Thymus (tissue), 14 donors: ENCODE data around the gene IBSP. TPM values are rescaled to one million over a fixed set of nuclear protein-coding genes. Genes with fewer than 3 reads are reported as not detected.

Source experiments
- DNase-seq, 9 donors: peaks; one replicate each; pipeline ENCODE4 v3.0.0-alpha.2; 2013; ENCODE audit warnings: low spot score in 9 of 9, low read depth in 6 of 9, missing footprints in 1 of 9
- H3K27ac ChIP-seq, 2 donors: one replicate each; pipeline ENCODE4 v1.5.1; 2013; ENCODE audit warnings: control low read depth in 1 of 2, low read depth in 1 of 2, low read length in 1 of 2, mild to moderate bottlenecking in 1 of 2, moderate library complexity in 1 of 2
- H3K27me3 ChIP-seq, 2 donors: one replicate each; pipeline ENCODE4 v1.5.1; 2013; ENCODE audit warnings: low read length in 1 of 2; ENCODE audit not compliant: control insufficient read depth in 2 of 2, insufficient read depth in 1 of 2
- H3K36me3 ChIP-seq, 2 donors: one replicate each; pipeline ENCODE4 v1.5.1; 2013; ENCODE audit warnings: low read length in 1 of 2, mild to moderate bottlenecking in 1 of 2, moderate library complexity in 1 of 2; ENCODE audit not compliant: control insufficient read depth in 2 of 2, insufficient read depth in 2 of 2
- H3K4me1 ChIP-seq, 2 donors: one replicate each; pipeline ENCODE4 v1.5.1; 2013; ENCODE audit warnings: low read length in 2 of 2; ENCODE audit not compliant: control insufficient read depth in 2 of 2, insufficient read depth in 2 of 2
- H3K4me3 ChIP-seq, 2 donors: one replicate each; pipeline ENCODE4 v1.5.1; 2013; ENCODE audit warnings: low read length in 2 of 2, control low read depth in 1 of 2, mild to moderate bottlenecking in 1 of 2
- H3K9me3 ChIP-seq, 2 donors: one replicate each; pipeline ENCODE4 v1.5.1; 2013; ENCODE audit warnings: low read length in 1 of 2, mild to moderate bottlenecking in 1 of 2; ENCODE audit not compliant: control insufficient read depth in 2 of 2, insufficient read depth in 1 of 2
- WGBS: extraction: QIAGEN DNeasy Blood & Tissue Kit; methylation state at CpG from one replicate; pipeline ENCODE4 v1.1.7; 2013; 5-methylcytosine and 5-hydroxymethylcytosine counted together
- long read RNA-seq, 10 donors: transcript quantifications; one replicate each; lab custom pipeline, GENCODE V29; 2026
- polyA plus RNA-seq: library from polyadenylated mRNA; stranded (reverse); fragments of 200-250 nt; gene quantifications from one replicate; pipeline ENCODE4 v1.2.3, GENCODE V29; 2013
- total RNA-seq: library from RNA; stranded (reverse); fragments of 120-200 nt; gene quantifications from one replicate; pipeline ENCODE4 v1.2.4, GENCODE V29; 2013
- donor health status: healthy.

IBSP gene, protein sequence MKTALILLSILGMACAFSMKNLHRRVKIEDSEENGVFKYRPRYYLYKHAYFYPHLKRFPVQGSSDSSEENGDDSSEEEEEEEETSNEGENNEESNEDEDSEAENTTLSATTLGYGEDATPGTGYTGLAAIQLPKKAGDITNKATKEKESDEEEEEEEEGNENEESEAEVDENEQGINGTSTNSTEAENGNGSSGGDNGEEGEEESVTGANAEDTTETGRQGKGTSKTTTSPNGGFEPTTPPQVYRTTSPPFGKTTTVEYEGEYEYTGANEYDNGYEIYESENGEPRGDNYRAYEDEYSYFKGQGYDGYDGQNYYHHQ
- 0.33 TPM for total RNA-seq
- polyA plus RNA-seq: 1.6 TPM
- long read RNA-seq, donor 1: 0 reads
- long read RNA-seq, donor 2: 0 reads
- long read RNA-seq, donor 3: 0 reads
- long read RNA-seq, donor 4: 0 reads
- long read RNA-seq, donor 5: 0 reads
- long read RNA-seq, donor 6: 0 reads
- long read RNA-seq, donor 7, partial matches to known transcripts: 0 of 1 reads
- long read RNA-seq, donor 7, other reads (novel, unspliced or antisense): 0 of 1 reads
- long read RNA-seq, donor 8: 0 reads
- long read RNA-seq, donor 9: 0 reads
- long read RNA-seq, donor 10: 0 reads

DNA sequence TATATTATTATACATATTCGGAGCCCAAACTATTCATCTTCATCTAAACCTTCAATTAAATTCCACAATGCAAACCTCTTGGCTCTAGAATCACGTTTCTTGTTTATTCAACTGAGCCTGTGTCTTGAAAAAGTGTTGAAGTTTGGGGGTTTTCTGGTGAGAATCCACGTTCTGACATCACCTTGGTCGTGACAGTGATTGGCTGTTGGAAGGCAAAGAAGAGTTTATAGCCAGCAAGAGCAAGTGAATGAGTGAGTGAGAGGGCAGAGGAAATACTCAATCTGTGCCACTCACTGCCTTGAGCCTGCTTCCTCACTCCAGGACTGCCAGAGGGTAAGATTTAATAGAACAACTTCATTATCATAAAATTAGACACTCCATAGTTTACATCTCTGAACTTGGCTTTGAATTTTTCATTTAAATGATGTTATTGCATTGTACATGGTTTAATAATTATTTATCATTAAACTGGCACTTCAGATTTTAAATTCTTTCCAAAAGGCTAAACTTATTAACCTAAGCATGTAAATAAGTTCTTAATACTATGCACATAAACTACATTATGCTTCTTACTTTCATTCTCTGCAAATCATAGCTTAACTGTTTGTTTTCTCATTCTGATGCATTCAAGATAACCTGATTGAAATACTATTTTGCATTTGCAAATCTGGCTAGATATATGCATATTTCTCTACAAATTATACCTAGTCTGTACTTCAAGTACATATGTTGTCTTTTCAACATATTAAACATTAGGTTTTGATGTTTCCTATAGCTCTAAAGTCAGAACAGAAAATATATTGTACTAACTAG, at the start of gene IBSP:
TSS of gene IBSP (plus strand) at position 254 of the 813 bp plus-strand sequence. CDS start 2,808 bp downstream, outside the sequence.
- no peak within 1 kb of the TSS for H3K27ac ChIP-seq
- H3K9me3 ChIP-seq: no peaks in the 10 kb centered on the region
- H3K36me3 ChIP-seq: no peaks in the 10 kb centered on the region
- WGBS: 82% methylated on average over 4 of the region's 4 CpGs
- H3K4me1 ChIP-seq: no peaks in the 10 kb centered on the region
- H3K27me3 ChIP-seq: no peaks in the 10 kb centered on the region
- H3K4me3 ChIP-seq: no peak within 1 kb of the TSS
- DNase-seq: no peak

DNA sequence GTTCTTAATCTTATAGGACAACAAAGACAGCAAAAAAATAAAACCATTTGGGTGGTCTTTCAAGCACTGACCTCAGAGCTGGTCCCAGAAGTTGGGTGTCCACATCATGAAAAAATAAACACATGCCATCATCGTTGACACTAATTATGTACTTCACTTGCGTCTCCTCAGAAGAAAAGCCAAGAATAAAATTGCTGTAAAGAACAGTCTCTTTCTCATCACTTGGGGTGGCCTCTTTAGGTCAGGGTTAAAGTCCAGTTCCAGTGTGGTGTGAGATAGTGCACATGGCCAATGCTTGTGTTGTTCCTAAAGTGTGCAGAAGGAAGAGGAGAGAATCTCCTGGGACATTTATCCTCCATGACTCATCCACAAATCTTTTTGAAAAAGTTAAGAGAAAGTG, 49.5 kb upstream of the IBSP start:
- Histone ChIP-seq H3K27ac (no peak overlapping the region), H3K27me3 (no peaks in the 10 kb centered on the region), H3K9me3 (peaks cover 0 to 19% of the 10 kb centered on the region in 2 donors), H3K36me3 (no peaks in the 10 kb centered on the region), H3K4me3 (no peak overlapping the region), H3K4me1 (no peaks in the 10 kb centered on the region)
- DNase-seq: no peak
- WGBS: 93% methylated on average over 2 of the region's 2 CpGs

DNA sequence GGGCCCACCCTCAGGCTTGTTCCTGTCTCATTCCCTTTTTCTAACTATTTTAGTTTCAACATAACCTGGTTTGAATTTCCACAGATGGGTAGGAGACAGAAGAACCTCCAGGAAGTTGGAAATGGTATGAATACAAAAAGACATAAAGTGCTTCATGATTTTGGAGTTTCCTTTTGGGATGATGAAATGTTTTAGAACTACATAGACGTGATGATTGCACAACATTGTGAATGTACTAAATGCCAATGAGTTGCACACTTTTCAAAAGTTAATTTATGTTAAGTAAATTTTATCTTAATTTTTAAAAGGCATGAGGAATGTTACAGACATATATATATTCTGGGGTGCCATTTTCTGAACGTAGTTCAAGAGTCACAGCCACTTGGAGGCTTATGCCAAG, 41.1 kb upstream of the IBSP start:
- Histone ChIP-seq H3K4me3 (no peak overlapping the region), H3K27me3 (no peaks in the 10 kb centered on the region), H3K9me3 (peaks cover 0 to 4% of the 10 kb centered on the region in 2 donors), H3K27ac (no peak overlapping the region), H3K36me3 (no peaks in the 10 kb centered on the region), H3K4me1 (no peaks in the 10 kb centered on the region)
- no peak for DNase-seq
- 95% methylated on average over 2 of the region's 2 CpGs for WGBS

DNA sequence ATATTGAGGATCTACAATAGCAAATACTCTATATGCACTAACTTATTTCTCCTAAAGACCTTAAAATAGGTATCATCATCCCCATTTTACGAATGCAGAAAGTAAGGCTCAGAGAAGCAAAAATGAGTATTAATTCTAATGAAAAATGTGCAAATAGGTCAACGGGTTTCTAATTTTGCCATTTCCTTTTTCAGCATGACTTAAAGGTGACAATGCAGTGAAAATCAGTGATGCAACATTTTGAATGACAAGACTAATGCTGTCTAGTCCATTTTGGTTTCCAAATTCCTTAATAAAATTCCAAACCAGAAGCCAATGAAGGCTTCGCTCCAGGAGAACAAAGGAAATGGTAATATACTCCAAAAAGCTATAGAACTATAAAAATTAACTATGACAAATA, 37.0 kb upstream of the IBSP start:
- H3K4me1 ChIP-seq: no peaks in the 10 kb centered on the region
- no peak for DNase-seq
- H3K27ac ChIP-seq: no peak overlapping the region
- H3K27me3 ChIP-seq: no peaks in the 10 kb centered on the region
- H3K9me3 ChIP-seq: no peaks in the 10 kb centered on the region
- no peaks in the 10 kb centered on the region for H3K36me3 ChIP-seq
- H3K4me3 ChIP-seq: no peak overlapping the region
- WGBS: 98% methylated on average over 3 of the region's 3 CpGs

DNA sequence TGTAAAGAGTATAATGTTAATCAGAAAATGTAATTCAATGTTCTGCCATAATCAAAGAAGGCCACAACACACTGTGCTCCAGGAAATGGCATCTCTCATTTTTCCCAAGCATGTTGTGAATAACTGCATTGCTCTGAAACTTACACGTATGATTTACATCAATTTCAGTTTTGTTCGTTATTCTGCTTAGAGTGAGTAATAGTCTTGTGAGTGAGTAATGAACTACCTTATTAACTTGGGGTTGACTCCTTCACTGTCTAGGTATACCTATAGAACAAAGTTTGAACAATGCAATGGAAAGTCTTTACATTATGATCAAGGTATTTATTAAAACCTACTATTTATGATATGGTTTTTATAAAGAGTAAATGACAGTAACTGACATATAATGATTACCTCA, 17.8 kb upstream of the IBSP start:
- WGBS: 96% methylated on average over 2 of the region's 2 CpGs
- no peak overlapping the region for H3K4me3 ChIP-seq
- H3K27me3 ChIP-seq: no peaks in the 10 kb centered on the region
- H3K9me3 ChIP-seq: no peaks in the 10 kb centered on the region
- H3K27ac ChIP-seq: no peak overlapping the region
- no peaks in the 10 kb centered on the region for H3K36me3 ChIP-seq
- no peaks in the 10 kb centered on the region for H3K4me1 ChIP-seq
- no peak for DNase-seq

DNA sequence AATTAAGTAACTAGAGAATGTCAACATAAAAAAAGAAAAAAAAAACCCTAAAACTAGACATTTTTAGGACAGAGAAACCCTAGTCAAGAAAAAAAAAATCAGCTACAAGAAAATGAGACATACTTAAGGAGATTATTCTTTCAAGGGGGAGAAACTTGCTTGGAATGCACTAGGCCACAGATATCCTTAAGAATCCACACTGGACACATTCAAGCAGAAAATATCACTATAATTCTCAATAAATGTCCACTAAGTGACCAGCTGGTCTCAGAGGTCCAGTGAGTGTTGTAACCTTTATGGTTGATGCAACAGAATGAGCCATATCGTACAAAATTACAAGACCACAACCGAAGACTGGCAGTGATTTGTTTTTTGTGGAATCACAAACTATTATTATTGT, 15.6 kb upstream of the IBSP start:
- no peaks in the 10 kb centered on the region for H3K4me1 ChIP-seq
- H3K4me3 ChIP-seq: no peak overlapping the region
- no peaks in the 10 kb centered on the region for H3K27me3 ChIP-seq
- H3K9me3 ChIP-seq: no peaks in the 10 kb centered on the region
- no peaks in the 10 kb centered on the region for H3K36me3 ChIP-seq
- no peak overlapping the region for H3K27ac ChIP-seq
- no peak for DNase-seq
- WGBS: 94% methylated on average over 2 of the region's 2 CpGs

DNA sequence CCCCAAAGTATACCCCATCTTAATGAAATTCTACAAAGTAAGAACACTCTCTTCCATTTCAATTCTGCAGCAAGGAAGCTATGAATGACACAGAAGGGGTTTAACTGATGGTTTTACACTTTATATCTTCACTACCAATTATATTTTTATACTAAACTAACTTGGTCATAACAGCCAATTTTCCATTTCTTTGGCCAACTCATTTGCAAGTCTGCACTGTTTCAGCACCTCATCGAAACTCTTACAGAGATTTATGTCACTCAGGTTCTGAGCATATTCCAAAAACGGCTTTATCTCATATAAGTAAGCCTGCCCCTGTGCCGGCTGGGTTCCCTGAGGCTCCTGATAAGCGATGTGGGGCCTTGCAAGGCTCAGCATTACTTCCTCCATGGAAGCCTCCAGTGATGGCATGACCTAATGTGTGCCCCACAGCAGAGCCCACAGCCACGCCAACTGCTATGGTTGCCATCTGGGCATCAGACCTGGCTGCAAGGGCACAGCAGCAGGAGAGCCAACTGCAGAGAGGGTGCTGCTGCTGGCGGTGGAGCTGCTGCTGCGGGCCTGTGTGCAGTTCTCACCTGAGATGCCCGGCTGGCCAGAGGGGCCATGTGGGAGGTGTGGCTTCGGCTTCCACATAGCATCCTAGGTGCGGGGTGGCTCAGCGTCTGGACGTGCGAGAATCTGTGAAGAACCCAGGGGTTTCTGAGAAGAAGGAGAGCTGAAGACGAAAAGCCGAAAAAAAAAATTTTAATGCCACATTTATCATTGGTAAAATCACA, 13.4 kb upstream of the IBSP start:
- H3K4me3 ChIP-seq: no peak overlapping the region
- H3K36me3 ChIP-seq: no peaks in the 10 kb centered on the region
- no peaks in the 10 kb centered on the region for H3K4me1 ChIP-seq
- WGBS: 91% methylated on average over 15 of the region's 15 CpGs
- H3K27me3 ChIP-seq: no peaks in the 10 kb centered on the region
- H3K9me3 ChIP-seq: no peaks in the 10 kb centered on the region
- H3K27ac ChIP-seq: no peak overlapping the region
- DNase-seq: no peak

DNA sequence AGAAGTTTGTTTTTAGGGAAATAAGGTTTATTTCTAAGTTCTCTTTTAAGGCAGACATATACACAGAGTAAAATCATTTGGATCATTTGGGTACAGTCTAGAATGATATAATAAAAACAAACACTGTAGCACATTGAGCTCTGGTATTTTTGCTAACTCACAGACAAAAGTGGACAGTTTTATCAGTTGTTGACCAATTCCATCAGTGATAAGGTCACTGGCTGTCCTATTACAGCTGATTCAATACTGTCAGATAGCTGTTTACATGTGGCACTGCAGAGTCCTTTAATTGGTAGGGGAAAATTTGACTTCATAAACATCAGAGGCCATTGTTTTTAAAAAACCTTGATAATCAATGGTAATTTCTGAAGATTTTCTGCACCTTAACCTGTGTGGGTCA, 3.5 kb downstream of the IBSP start:
- Histone ChIP-seq H3K4me3 (no peak overlapping the region), H3K27ac (no peak overlapping the region), H3K36me3 (no peaks in the 10 kb centered on the region)

More for the DNA sequence above, 3.5 kb downstream of the IBSP start:
- no peak for DNase-seq
- Histone ChIP-seq H3K9me3 (no peaks in the 10 kb centered on the region), H3K4me1 (no peaks in the 10 kb centered on the region), H3K27me3 (no peaks in the 10 kb centered on the region)
